Measurements from ENCODE around the gene IQUB.
"Not testable (repeated sequence)": the region's sequence is repeated elsewhere in the genome, so short reads cannot be mapped to it uniquely, and the experiment has no call there.

The IQUB gene

DNA sequence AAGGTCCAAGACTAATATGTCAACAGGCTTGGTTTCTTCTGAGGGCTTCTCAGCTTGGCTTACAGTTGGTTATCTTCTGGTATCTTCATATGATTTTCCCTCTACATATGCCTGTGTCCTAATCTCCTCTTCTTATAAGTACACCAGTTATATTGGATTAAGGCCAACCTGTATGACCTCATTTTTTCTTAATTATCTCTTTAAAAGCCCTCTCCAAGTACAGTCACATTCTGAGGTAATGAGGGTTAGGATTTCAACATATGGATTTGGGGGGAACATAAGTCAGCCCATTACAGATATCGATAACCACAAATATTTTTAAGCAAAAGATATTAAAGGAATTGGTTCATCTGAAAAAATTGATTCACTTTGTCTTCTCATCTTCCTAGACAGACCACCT, 49.2 kb downstream of the IQUB start:
- DNase-seq, result no peak

DNA sequence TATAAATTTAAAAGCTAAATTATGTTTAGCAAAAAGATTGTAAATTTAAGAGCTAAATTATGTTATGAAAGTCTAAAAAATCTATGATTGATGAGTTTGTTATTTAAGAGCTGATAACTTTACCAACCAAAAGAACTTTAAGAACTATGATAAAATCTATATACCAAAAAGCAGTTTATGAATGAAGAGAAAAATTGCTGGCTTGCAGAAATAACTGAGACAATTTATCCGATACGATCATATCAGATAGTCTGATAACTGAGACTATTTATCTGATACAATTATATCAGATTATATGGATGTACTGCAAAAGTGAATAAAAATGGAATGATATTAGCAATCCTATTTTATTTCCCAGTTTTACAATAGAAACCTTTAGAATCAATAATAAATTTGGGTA, 50.2 kb downstream of the IQUB start:
- DNase-seq, result no peak

DNA sequence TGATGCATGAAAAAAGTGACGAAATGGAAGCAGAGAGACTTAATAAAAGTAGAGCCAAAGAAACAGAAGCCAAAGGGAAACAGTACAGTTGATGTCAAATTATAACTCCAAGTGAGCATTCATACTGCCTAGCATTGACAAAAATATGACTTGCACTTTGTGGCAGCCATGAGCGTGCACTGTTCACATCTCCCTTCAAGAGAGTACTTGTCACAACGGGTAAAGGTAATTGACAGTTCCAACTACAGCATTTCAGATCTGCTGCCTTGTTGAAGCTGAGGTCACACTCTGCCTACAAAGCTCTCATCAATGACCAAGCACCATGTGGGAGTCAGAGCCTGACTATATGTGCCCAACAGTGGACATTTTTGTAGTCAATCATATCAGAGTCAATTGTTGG, 54.3 kb downstream of the IQUB start:
- no peak for DNase-seq

DNA sequence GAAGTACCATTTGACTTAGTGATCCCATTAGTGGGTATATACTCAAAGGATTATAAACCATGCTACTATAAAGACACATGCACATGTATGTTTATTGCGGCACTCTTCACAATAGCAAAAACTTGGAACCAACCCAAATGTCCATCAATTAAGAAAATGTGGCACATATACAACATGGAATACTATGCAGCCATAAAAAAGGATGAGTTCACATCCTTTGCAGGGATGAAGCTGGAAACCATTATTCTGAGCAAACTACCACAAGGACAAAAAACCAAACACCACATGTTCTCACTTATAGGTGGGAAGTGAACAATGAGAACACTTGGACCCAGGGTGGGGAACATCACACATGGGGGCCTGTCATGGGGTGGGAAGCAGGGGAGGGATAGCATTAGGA, 56.3 kb downstream of the IQUB start:
- not testable (repeated sequence) for DNase-seq

DNA sequence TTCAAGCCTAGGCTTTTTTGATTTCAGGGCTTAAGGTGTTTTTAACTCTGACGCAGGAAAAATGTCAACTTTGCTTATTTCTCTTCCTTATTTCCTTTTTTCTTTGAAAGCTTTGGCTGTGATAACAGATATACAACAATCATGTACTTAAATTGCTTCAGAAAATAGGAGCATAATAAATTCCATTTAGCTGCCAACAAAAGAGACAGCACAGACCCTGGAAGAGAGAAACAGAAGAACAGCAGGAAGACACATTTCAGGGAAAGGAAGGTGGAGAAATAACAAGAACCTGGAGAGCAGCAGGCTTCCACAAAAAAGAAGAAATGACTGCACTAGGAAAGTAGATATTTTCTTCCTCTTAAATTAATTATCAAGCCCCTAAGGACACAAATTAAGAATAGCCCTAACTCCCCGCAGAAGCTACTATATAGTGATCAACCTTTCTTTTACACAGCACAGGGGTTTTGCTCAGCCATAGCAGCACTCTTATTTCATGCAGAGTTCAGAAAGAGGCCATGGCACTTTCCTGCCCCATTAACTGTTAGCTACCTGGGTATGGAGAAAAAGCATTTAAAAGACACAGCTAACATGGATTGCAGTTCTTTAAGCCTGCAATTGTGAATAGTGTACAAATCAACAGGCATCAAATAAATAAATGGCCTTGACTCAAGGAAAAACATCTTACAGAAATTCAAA, 61.5 kb downstream of the IQUB start:
- no peak for DNase-seq

DNA sequence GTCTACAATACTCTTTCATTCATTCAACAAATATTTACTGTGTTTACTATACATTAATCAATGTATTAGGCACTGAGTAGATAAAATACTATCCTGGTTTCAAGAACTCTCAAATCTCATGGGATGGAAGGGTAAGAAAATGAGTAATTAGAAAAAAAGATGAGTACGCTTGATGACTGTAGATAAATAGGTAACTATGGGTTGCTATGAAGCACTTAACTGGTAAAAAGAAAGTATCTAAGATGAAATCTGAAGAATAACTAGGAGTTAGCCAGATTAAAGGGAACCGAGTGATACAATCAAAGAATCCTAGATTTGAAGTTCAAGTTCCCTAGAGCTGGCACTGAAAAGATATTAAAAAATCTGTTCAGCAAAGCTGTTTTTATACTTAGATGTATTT, 62.1 kb downstream of the IQUB start:
- no peak for DNase-seq

DNA sequence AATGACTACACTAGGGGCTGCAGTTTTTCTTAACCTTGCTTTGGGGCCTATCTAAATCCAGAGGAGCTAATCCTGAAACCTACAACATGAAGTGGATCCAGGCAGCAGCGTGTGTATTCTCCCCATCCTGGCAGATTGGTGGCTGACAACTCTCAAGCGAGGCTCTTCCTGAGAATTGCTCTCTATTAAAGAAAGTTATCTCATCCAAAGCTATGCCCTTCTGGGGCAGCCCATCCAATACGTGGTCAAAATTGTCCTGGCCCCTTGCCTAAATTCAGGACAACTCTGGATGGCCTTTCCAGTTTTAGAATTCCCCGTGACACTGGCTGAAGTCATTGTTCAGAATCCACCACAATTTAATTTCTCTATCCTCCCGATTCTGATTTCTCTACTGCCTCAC, 66.1 kb downstream of the IQUB start:
- no peak for DNase-seq

DNA sequence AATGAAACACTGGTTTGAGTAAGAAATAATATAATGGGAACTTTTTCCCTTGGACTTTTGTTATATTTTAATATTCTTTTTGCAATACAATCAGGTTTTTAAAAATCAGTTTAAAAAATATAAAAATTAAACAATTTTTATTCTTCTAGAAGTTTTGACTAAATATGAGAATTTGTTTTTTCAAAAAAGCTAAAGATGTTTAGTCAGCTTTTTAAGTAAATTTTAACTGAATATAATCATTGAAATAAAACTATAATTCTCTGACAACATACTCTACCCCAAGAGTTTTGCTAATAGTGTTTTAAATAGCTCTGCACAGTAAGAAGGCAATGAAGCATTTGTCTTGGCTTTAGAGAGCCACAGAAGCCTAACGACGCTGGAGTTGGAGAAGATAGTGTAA, 70.5 kb downstream of the IQUB start:
- DNase-seq, result no peak

DNA sequence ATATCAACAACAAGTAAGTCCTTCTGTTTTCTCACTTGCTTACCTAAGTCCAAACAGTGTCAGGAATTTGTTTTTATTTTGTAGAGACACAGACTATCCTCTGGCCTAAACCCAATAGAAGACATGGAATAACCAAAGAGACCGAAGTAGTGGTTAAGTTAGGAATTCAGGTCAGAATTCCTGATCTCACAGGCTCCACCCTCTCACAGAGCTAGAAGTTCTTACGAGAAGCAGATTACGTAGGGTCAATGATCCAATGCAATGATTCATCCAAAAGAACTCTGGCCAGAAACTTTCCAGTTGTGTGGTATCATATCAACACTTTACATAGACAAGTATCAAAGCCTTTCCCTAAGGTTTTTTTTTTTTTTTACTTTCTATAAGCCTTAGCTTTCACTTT, 73.8 kb downstream of the IQUB start:
- DNase-seq, result no peak

DNA sequence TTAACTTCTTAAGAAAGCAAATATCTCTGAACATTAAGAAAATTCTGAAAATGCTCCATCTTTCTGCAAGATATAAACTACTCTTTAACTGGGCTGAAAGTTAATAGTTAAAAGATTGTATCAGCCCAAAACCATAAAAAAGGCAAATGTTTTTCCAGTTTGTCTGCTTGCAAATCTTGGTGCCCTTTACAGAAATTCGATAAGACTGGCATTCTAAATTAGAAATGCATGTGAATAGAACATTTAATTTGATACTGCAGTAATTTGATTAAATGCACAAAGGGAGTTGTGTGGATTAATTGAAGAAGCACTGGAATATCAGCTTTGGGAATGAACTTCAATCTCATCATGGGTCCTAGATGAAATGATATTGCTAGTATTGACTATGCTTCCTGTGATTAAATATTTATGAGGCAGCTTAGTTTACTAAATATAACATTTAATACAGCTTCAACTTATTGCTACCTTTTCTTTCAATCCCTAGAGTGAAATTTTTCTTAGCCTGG, 78.4 kb downstream of the IQUB start:
- DNase-seq, result no peak

DNA sequence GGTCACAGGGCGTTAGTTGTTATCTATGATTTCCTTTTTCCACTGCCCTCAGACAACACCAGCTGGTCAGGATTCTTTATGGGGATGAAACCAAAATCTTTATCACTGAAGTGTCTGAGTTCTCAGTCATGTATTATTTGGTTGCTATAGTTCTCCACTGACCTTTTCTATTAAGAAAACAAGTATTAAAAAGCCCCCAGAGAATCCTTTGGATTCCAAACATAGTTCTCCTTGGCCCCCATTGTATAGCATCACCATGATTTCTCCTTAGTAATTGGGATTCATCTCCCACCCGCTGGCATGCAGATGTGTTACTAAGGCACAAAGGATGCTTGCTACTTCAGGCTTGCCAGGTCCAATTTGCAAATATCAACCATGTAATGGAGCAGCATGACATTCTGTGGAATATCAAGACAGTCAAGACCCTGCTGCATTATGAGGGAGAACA, 94.3 kb downstream of the IQUB start:
- no peak for DNase-seq

DNA sequence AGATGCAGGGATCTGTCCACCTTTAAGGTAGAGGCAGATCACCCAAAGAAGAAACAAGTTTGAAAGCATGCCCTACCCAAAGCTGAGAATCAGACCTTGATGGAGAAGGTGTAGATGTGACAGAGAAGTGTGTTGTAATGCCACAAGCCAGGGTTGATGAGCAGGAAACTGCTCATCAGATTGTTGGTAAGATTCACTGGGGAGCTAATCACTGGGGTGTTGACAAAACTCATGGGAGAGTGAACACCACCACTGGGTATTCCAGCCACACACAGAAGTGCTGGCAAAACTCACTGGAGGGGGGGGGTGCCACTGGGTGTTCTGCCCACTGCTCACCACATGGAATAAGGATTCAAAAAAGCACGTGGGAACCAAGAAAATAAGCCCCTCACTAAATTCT, 95.2 kb downstream of the IQUB start:
- DNase-seq, result no peak

DNA sequence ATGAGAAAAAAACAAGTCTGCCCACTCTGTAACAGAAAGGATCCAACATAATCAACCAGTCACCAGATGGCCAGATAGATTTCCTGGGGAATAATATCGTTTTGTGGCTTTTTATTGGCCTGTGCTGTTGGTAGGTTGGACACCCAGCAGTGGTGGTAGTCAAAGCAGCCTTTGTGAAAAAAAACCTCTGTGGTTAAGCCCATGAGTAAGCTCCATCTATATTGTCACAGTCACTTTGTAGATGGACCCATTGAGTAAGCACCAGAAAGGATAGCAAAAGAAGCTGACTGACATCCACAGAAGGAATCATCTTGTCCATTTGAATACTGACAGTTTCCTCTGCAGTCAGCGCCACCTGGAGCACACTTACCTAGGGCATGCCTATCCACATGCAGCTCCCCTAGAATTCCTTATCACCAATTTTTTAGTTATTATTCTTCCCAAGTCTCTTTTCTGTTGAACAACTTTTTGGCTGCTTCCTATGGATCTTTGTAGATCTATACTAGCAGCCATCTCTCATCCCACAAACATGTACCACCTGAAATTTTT, 96.9 kb downstream of the IQUB start:
- no peak for DNase-seq

DNA sequence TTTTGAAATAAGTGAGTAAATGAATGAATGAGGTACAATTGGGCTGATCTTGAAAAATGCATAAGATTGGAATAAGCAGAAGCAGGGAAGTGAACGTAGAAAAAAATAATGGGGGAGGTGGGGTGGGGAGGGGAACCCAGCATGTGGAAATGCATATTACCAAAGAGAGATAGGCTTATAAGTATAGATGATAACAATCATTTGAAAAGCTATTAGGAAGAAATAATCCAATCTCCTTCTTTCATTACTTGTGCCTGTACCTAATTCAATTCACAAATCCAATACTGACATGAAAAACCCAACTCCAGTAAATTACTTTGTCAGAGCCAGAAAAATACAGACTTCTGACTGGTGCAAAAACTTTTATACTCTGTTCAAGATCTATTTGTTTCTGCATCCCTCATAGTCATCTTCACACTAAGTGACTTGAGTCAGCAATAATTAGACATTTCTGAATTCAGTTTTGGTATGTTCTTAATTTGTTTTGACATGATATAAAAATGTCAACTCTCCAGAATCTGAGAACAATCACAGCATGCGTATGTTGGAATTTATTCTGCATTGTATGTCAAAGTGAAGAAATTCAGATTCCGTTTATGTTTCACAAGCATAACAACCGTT, 99.2 kb downstream of the IQUB start:
- no peak for DNase-seq

DNA sequence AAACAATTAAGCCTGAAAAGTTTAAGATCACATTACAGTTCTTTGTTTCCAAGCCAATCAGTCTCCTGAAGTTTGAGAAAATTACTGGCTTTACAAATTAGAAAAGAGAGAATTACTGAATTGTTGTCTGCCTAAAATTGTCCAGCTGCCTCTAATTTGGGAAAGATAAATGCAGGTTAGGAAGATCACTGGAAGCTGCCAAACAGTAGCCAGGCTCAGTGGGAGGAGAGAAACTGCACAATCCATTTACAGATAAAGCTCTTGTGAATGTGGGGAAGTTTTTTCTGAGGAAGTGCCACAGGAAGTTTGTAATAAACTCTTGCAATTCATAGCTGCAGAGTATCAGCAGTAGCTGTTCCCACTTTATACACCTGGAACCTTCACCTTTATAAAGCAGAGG, 100.7 kb downstream of the IQUB start:
- DNase-seq, result no peak

DNA sequence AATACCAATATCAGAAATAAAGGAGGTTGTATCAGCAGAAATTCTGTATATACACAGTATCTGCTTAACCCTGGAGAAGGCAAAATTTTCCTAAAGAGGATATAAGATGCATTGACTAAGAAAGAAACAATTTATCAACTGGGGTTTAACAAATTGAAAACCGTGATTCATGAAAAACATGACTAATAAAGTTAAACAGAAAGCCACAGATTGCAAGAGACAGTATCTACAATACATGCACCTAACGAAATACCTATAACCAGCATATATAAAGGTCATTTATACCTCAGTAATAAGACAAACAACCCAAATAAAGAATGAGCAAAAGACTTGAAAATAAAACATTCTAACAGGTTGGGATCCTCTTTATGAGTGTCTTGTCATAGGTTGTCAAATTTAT, 101.8 kb downstream of the IQUB start:
- DNase-seq, result no peak

DNA sequence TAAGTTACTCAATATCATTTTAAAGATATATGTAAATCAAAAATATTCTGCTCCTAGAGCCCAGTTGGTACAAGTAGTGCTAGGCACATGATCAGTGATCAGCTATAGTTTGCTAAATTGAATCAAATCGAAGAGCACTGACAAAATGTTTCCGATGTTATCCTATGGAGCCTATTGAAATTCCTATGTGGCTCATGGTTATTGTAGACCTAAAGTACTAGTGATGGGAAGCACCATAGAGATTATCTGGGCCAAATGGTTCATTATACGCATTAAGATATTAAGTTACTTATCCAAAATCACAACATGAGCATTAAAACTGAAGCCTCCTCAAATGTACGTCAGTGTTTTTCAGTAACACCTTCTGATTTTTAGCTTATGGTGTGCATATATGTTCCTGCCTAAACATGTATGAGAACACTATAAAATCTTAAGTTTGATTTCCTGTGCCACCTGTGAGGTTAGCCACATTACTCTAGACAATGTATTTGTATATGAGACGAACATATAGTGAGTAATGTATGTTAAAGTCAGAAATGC, 103.2 kb downstream of the IQUB start:
- DNase-seq, result no peak

DNA sequence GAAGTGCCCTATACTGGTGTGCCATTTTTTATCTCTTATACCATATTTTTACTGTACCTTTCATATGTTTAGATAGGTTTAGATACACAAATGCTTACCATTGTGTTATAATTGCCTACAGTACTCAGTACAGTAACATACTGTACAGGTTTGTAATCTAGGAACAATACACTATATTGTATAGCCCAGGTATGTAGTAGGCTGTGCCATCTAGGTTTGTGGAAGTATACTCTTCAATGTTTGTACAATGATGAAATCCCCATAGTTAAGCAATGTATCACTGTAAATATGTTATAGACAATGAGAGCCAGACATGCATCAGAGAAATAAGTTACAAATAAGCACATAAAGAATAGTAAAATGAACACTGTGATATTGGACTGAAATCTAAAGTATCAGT, 109.1 kb downstream of the IQUB start:
- no peak for DNase-seq

DNA sequence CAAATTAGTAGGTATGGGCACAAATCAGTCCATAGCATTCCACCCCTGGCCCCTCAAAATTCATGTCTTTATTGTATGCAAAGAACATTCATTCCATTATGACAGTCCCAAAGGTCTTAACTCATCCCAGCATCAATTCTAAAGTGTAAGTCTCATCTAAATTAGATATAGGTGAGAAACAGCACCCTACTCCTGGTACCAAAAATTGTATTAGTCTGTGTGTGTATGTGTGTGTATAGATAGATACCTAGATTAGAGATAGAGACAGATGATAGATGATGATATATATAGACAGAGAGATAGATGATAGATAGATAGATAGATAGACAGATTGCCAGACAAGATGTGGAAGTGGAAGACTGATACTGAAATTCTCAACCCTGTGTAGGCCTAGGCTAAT, 109.9 kb downstream of the IQUB start:
- DNase-seq, result no peak

DNA sequence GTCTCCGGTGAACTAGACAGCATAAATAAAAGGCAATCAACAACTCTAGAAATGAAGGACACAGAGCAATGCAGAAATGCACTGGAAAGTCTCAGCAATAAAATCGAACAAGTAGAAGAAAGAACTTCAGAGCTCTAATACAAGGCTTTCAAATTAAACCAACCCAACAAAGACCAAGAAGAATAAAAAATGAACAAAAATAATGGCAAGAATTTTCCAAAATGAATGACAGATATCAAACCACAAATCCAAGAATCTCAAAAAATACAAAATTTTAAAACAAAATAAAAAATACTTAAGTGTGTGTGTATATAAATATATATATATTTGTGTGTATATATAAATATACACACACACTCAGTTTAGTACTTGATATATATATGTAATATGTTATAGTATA, 110.8 kb downstream of the IQUB start:
- DNase-seq, result no peak

DNA sequence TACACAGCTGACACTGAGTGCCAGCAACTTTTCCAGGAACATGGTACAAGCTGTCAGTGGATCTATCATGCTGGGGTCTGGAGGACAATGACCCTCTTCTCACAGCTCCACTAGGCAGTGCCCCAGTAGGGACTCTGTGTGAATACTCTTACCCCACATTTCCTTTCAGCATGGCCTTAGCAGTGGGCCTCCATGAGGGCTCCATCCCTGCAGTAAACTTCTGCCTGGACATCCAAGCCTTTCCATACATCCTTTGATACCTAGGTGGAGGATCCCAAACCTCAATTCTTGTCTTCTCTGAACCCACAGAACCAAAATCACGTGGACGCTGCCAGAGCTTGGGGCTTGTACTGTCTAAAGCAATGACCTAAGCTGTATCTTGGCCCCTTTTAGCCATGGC, 116.8 kb downstream of the IQUB start:
- no peak for DNase-seq

DNA sequence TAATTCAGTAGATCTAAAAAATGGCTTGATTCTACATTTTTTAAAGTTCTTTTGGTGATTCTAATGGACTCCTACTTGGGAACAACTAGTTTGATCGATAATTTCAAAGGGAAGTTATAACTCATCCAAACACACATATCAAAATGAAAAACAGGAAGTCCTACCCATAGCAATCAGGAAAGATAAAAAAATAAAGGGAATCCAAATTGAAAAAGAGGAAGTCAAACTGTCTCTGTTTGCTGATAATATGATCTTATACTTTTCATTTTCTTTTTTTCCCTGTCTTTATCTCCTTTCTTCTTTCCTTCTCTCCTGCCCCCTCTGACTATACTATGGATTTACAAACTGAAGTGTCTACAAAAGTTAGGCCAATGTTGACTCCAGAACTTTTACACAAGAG, 118.8 kb downstream of the IQUB start:
- DNase-seq, result no peak

DNA sequence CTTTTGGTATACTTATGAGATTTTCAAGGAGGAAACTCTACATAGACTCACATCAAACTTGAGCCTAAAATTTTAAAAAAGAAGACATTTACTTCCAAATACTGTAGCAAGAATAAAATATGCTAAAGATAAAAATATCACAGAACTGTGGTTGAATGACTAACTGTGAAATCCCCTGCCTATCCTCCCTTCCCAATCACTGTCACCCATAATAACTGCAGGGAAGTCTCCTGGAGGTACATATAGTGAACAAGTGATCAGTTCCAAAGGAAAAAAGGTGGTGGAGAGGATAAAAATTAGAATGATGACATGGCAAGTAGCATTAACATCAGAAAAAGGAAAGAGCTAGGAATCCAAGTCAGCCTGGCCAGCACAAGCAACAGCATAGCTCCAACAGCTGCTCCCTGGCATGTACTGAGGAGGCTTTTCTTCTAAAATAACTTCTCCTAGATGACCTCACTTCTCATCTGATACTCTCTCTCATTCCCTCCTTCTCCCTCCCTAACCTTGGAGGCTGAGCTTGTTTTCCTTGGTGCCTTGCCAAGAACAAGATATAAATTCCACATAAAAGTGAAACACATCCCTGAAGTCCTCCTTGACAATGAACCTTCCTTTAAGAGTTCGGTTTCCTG, 124.0 kb downstream of the IQUB start:
- DNase-seq, result peak; percentile 51

DNA sequence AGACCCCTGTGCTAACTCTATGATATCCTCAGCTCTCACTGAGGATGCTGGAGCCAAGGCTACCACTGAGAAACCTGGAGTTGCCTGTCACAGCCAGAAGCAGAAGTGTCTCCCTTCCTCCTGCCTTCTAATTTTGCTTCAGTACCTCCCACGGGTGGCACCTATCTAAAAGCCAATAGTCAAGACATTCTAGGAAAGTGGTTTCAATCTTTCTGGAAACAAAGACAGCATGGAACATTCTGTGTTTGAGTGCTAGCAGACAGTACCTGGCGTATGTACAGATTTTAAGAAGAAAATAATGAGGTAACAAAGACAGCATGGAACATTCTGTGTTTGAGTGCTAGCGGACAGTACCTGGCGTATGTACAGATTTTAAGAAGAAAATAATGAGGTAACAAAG, 126.4 kb downstream of the IQUB start:
- DNase-seq, result not testable (repeated sequence)
